Activated naive CD8-positive, alpha-beta T cell treated with anti-CD3 and anti-CD28 coated beads for 36 hours (primary cell): ENCODE data around the gene ST14. TPM values are rescaled to one million over a fixed set of nuclear protein-coding genes. Genes with fewer than 3 reads are reported as not detected.
"Not testable (repeated sequence)": the region's sequence is repeated elsewhere in the genome, so short reads cannot be mapped to it uniquely, and the experiment has no call there.

Source experiments
- DNase-seq: peaks from one replicate; pipeline ENCODE4 v3.0.0; 2021
- H3K27ac Mint-ChIP-seq: one replicate; pipeline ENCODE4 v1.8.0; 2022; ENCODE audit warnings: mild to moderate bottlenecking, moderate library complexity, mixed read lengths
- H3K27me3 Mint-ChIP-seq: one replicate; pipeline ENCODE4 v1.8.0; 2022; ENCODE audit warnings: mild to moderate bottlenecking, mixed read lengths
- H3K36me3 Mint-ChIP-seq: one replicate; pipeline ENCODE4 v1.8.0; 2021; ENCODE audit warnings: mild to moderate bottlenecking, mixed read lengths
- H3K4me1 Mint-ChIP-seq: one replicate; pipeline ENCODE4 v1.8.0; 2021; ENCODE audit warnings: mixed read lengths
- H3K4me3 Mint-ChIP-seq: one replicate; pipeline ENCODE4 v1.8.0; 2022; ENCODE audit warnings: mild to moderate bottlenecking, moderate library complexity, mixed read lengths
- H3K9me3 Mint-ChIP-seq: one replicate; pipeline ENCODE4 v1.8.0; 2022; ENCODE audit warnings: mixed read lengths
- total RNA-seq, 2 experiments: library from RNA; stranded (reverse); gene quantifications; one replicate each; pipeline ENCODE4 v1.2.3, GENCODE V29; 2021

The ST14 gene
- total RNA-seq, 2 experiments from 2014 or later: 0.14 to 0.48 TPM

- H3K4me3 Mint-ChIP-seq, DNase-seq: not testable (repeated sequence)
These were observed 74.3 kb downstream of the ST14 start for GRCh38 chr11:130233888-130234287.

GRCh38 chr11:130234315-130234714, 74.7 kb downstream of the ST14 start:
- Mint-ChIP-seq H3K4me3 (no peak overlapping the region), H3K27me3 (no peaks in the 10 kb centered on the region), H3K9me3 (no peaks in the 10 kb centered on the region), H3K27ac (no peak overlapping the region), H3K4me1 (no peaks in the 10 kb centered on the region), H3K36me3 (peaks cover 7% of the 10 kb centered on the region)
- DNase-seq: no peak

More at GRCh38 chr11:130233888-130234287, 74.3 kb downstream of the ST14 start:
- H3K4me1 Mint-ChIP-seq, H3K27me3 Mint-ChIP-seq, H3K27ac Mint-ChIP-seq, H3K36me3 Mint-ChIP-seq, H3K9me3 Mint-ChIP-seq: not testable (repeated sequence)

- peaks cover 7% of the 10 kb centered on the region for H3K36me3 Mint-ChIP-seq
- no peak for DNase-seq
- H3K4me3 Mint-ChIP-seq: no peak overlapping the region
- no peak overlapping the region for H3K27ac Mint-ChIP-seq
- H3K27me3 Mint-ChIP-seq: no peaks in the 10 kb centered on the region
- H3K9me3 Mint-ChIP-seq: no peaks in the 10 kb centered on the region
- no peaks in the 10 kb centered on the region for H3K4me1 Mint-ChIP-seq
These were observed 77.9 kb downstream of the ST14 start for GRCh38 chr11:130237282-130238006.

GRCh38 chr11:130241713-130242112, 82.1 kb downstream of the ST14 start:
- Mint-ChIP-seq H3K27me3 (no peaks in the 10 kb centered on the region), H3K9me3 (no peaks in the 10 kb centered on the region), H3K4me1 (peaks cover 13% of the 10 kb centered on the region), H3K27ac (no peak overlapping the region), H3K4me3 (no peak overlapping the region), H3K36me3 (peaks cover 13% of the 10 kb centered on the region)
- DNase-seq: no peak

- Mint-ChIP-seq H3K9me3 (no peaks in the 10 kb centered on the region), H3K27me3 (no peaks in the 10 kb centered on the region), H3K36me3 (peaks cover 9% of the 10 kb centered on the region), H3K4me3 (no peak overlapping the region), H3K27ac (no peak overlapping the region), H3K4me1 (peaks cover 15% of the 10 kb centered on the region)
- DNase-seq: no peak
These were observed 84.2 kb downstream of the ST14 start for GRCh38 chr11:130243816-130244215.

- Mint-ChIP-seq H3K27me3 (no peaks in the 10 kb centered on the region), H3K4me3 (no peak overlapping the region), H3K4me1 (peaks cover 16% of the 10 kb centered on the region), H3K9me3 (no peaks in the 10 kb centered on the region), H3K36me3 (peaks cover 14% of the 10 kb centered on the region), H3K27ac (no peak overlapping the region)
- no peak for DNase-seq
These were observed 85.3 kb downstream of the ST14 start for GRCh38 chr11:130244848-130245247.

GRCh38 chr11:130245375-130245774, 85.8 kb downstream of the ST14 start:
- not testable (repeated sequence) for H3K27me3 Mint-ChIP-seq, DNase-seq, H3K4me3 Mint-ChIP-seq, H3K27ac Mint-ChIP-seq, H3K9me3 Mint-ChIP-seq
- Mint-ChIP-seq H3K36me3 (peaks cover 15% of the 10 kb centered on the region), H3K4me1 (peaks cover 16% of the 10 kb centered on the region)

GRCh38 chr11:130246270-130246669, 86.7 kb downstream of the ST14 start:
- Mint-ChIP-seq H3K4me1 (peaks cover 20% of the 10 kb centered on the region), H3K9me3 (peaks cover 4% of the 10 kb centered on the region), H3K4me3 (no peak overlapping the region), H3K27ac (no peak overlapping the region), H3K27me3 (no peaks in the 10 kb centered on the region), H3K36me3 (peaks cover 24% of the 10 kb centered on the region)
- DNase-seq: no peak

GRCh38 chr11:130246738-130247137, 87.2 kb downstream of the ST14 start:
- Mint-ChIP-seq H3K4me3 (no peak overlapping the region), H3K4me1 (peaks cover 21% of the 10 kb centered on the region), H3K9me3 (peaks cover 7% of the 10 kb centered on the region), H3K36me3 (peaks cover 29% of the 10 kb centered on the region), H3K27ac (no peak overlapping the region), H3K27me3 (no peaks in the 10 kb centered on the region)
- no peak for DNase-seq

GRCh38 chr11:130247319-130247718, 87.7 kb downstream of the ST14 start:
- Mint-ChIP-seq H3K4me3 (no peak overlapping the region), H3K27me3 (no peaks in the 10 kb centered on the region), H3K9me3 (peaks cover 11% of the 10 kb centered on the region), H3K27ac (no peak overlapping the region), H3K4me1 (peaks cover 21% of the 10 kb centered on the region), H3K36me3 (peaks cover 35% of the 10 kb centered on the region)
- DNase-seq: no peak

GRCh38 chr11:130249371-130249770, 89.8 kb downstream of the ST14 start:
- H3K4me3 Mint-ChIP-seq: no peak overlapping the region
- peaks cover 45% of the 10 kb centered on the region for H3K36me3 Mint-ChIP-seq
- peaks cover 21% of the 10 kb centered on the region for H3K9me3 Mint-ChIP-seq
- H3K27ac Mint-ChIP-seq: no peak overlapping the region
- H3K4me1 Mint-ChIP-seq: peaks cover 19% of the 10 kb centered on the region
- H3K27me3 Mint-ChIP-seq: no peaks in the 10 kb centered on the region
- DNase-seq: no peak

- Mint-ChIP-seq H3K9me3 (peaks cover 21% of the 10 kb centered on the region), H3K36me3 (peaks cover 48% of the 10 kb centered on the region), H3K4me1 (peaks cover 18% of the 10 kb centered on the region)
- not testable (repeated sequence) for H3K27ac Mint-ChIP-seq, H3K27me3 Mint-ChIP-seq, H3K4me3 Mint-ChIP-seq, DNase-seq
These were observed 90.3 kb downstream of the ST14 start for GRCh38 chr11:130249929-130250328.

- not testable (repeated sequence) for DNase-seq, H3K27ac Mint-ChIP-seq, H3K27me3 Mint-ChIP-seq, H3K4me3 Mint-ChIP-seq
- Mint-ChIP-seq H3K4me1 (peaks cover 10% of the 10 kb centered on the region), H3K36me3 (peaks cover 66% of the 10 kb centered on the region), H3K9me3 (peaks cover 31% of the 10 kb centered on the region)
These were observed 92.2 kb downstream of the ST14 start for GRCh38 chr11:130251763-130252162.
